ENCODE measurements around the gene CLBA1.

CLBA1 gene

DNA sequence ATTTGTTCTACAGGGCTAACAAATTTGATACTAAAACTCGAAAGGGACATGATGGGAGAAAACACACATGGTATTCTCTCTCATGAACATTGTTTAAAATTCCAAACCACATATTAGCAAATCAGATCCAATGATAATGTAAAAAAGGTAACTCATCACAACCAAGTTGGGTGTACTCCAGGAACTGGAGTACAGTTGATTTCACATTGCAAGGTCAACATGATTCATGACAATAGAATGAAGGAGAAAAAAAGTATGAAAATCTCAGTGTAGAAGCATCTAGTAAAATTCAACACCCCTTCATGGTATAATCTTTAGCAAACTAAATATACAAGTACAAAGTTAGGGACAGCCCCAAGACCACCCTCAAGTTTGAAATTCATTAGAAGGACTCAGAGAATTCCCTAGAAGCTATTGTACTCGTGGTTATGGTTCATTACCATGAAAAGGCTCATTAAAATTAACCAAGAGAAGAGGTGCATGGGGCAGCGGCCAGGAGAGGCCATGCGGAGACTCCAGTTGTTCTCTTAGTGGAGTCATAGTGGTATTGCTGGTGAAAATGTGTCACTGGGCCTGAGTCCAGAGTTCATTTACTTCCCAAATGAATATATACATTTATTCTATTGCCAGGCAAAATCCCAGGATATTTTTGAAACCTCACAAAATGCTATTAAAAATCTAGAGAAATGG is 38.3 kb downstream of the CLBA1 start:
- DNase-seq, result no peak
- Histone ChIP-seq H3K4me1 (ENCODE audit: low read length) (peaks cover 10% of the 10 kb centered on the region; the same call in 1 of the 2 replicates), H2AFZ (ENCODE audit: low read length) (no peak overlapping the region), H3K27me3 (replicated peaks; ENCODE audit: insufficient read depth, low read length) (no peaks in the 10 kb centered on the region), H3K4me3 (ENCODE audit: low read length) (no peak overlapping the region), H3F3A (ENCODE audit: insufficient read depth, low read length) (peaks cover 6% of the 10 kb centered on the region), H3K9ac (ENCODE audit: low read length) (no peak overlapping the region), H4K20me1 (ENCODE audit: insufficient read depth, low read length) (peaks cover 2% of the 10 kb centered on the region; the same call in 1 of the 2 replicates), H3K4me2 (ENCODE audit: low read depth, low read length) (no peak overlapping the region), H3K9me3 (replicated peaks; ENCODE audit: insufficient read depth, low read length) (no peaks in the 10 kb centered on the region), H3K79me2 (ENCODE audit: low read length) (peaks cover 16% of the 10 kb centered on the region), H3K9me2 (replicated peaks; ENCODE audit: insufficient read depth, low read length) (no peaks in the 10 kb centered on the region), H3K27ac (ENCODE audit: low read length) (no peak overlapping the region), H3K36me3 (replicated peaks; ENCODE audit: insufficient read depth, low read length) (no peaks in the 10 kb centered on the region)
- TF ChIP-seq EZH2 (optimal IDR thresholded peaks at IDR 0.05; ENCODE audit: low read depth, low read length) (no peak), EZH2phosphoT487 (IDR thresholded peaks at IDR 0.05; ENCODE audit: low read length) (no peak)
- TF ChIP-seq, protein P1, sequence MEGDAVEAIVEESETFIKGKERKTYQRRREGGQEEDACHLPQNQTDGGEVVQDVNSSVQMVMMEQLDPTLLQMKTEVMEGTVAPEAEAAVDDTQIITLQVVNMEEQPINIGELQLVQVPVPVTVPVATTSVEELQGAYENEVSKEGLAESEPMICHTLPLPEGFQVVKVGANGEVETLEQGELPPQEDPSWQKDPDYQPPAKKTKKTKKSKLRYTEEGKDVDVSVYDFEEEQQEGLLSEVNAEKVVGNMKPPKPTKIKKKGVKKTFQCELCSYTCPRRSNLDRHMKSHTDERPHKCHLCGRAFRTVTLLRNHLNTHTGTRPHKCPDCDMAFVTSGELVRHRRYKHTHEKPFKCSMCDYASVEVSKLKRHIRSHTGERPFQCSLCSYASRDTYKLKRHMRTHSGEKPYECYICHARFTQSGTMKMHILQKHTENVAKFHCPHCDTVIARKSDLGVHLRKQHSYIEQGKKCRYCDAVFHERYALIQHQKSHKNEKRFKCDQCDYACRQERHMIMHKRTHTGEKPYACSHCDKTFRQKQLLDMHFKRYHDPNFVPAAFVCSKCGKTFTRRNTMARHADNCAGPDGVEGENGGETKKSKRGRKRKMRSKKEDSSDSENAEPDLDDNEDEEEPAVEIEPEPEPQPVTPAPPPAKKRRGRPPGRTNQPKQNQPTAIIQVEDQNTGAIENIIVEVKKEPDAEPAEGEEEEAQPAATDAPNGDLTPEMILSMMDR (IDR thresholded peaks at IDR 0.05; ENCODE audit: low read length), result no peak

DNA sequence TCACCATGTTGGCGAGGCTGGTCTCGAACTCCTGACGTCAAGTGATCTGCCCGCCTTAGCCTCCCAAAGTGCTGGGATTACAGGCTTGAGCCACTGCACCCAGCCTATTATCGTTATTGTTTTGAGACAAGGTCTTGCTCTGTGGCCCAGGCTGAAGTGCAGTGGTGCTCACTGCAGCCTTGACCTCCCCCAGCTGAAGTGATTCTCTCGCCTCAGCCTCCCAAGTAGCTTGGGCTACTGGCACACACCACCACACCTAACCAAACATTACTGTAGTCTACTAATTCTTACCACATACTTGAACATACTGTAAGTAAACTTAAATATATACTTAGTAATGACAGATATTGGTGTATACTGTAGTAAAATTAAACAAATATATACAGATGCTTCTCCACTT is 39.8 kb downstream of the CLBA1 start:
- Histone ChIP-seq H2AFZ (ENCODE audit: low read length) (no peak overlapping the region), H3K79me2 (ENCODE audit: low read length) (peaks cover under 1% of the 10 kb centered on the region), H3K9me2 (replicated peaks; ENCODE audit: insufficient read depth, low read length) (no peaks in the 10 kb centered on the region), H3K9ac (ENCODE audit: low read length) (no peak overlapping the region), H3K4me1 (ENCODE audit: low read length) (0 out of 2 replicates have a peak, but pooled peaks cover 5% of the 10 kb centered on the region), H3K4me3 (ENCODE audit: low read length) (no peak overlapping the region), H3F3A (ENCODE audit: insufficient read depth, low read length) (peaks cover 6% of the 10 kb centered on the region), H3K4me2 (ENCODE audit: low read depth, low read length) (no peak overlapping the region), H3K9me3 (replicated peaks; ENCODE audit: insufficient read depth, low read length) (no peaks in the 10 kb centered on the region), H3K27me3 (replicated peaks; ENCODE audit: insufficient read depth, low read length) (no peaks in the 10 kb centered on the region), H3K36me3 (replicated peaks; ENCODE audit: insufficient read depth, low read length) (no peaks in the 10 kb centered on the region), H4K20me1 (ENCODE audit: insufficient read depth, low read length) (no peaks in the 10 kb centered on the region), H3K27ac (ENCODE audit: low read length) (no peak overlapping the region)
- TF ChIP-seq EZH2 (optimal IDR thresholded peaks at IDR 0.05; ENCODE audit: low read depth, low read length), result no peak
- DNase-seq, result no peak

DNA sequence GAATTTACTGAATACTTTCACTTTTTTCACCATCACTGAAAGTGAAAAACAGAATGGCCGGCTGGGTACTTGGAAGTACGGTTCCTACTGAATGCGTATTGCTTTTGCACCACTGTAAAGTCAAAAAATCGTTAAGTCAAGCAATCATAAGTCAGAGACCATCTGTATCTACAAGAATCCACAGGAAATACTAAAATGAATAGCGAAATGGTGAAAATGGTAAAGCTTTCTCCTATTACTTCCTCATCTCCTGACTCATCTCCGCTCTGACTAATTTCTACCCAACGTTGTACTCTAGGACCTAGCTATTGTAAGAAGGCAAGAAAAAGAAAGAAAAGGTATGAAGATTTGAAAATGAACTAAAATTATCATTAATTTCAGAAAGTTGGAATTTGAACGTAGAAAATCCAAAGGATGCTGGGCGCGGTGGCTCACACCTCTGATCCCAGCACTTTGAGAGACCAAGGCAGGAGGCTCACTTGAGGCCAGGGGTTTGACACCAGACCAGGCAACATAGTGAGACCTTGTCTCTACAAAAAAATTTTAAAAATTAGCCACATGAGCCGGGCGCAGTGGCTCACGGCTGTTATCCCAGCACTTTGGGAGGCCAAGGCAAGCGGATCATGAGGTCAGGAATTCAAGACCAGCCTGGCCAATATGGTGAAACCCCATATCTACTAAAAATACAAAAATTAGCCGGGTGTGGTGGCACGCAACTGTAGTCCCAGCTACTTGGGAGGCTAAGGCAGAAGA is 40.6 kb downstream of the CLBA1 start:
- no peaks in the 10 kb centered on the region for H3K27me3 ChIP-seq (replicated peaks; ENCODE audit: insufficient read depth, low read length)
- no peak overlapping the region for H3K27ac ChIP-seq (ENCODE audit: low read length)
- H3K4me3 ChIP-seq (ENCODE audit: low read length), result no peak overlapping the region
- H3F3A ChIP-seq (ENCODE audit: insufficient read depth, low read length), result peaks cover 6% of the 10 kb centered on the region
- H3K9me2 ChIP-seq (replicated peaks; ENCODE audit: insufficient read depth, low read length), result no peaks in the 10 kb centered on the region
- H3K4me2 ChIP-seq (ENCODE audit: low read depth, low read length), result no peak overlapping the region
- no peak overlapping the region for H3K9ac ChIP-seq (ENCODE audit: low read length)
- TF ChIP-seq, protein P1 (IDR thresholded peaks at IDR 0.05; ENCODE audit: low read length), result no peak
- TF ChIP-seq EZH2 (optimal IDR thresholded peaks at IDR 0.05; ENCODE audit: low read depth, low read length), result no peak
- TF ChIP-seq EZH2phosphoT487 (IDR thresholded peaks at IDR 0.05; ENCODE audit: low read length), result no peak
- no peaks in the 10 kb centered on the region for H4K20me1 ChIP-seq (ENCODE audit: insufficient read depth, low read length)
- no peak for DNase-seq
- H3K79me2 ChIP-seq (ENCODE audit: low read length), result no peaks in the 10 kb centered on the region; the same call in 1 of the 2 replicates
- no peaks in the 10 kb centered on the region for H3K9me3 ChIP-seq (replicated peaks; ENCODE audit: insufficient read depth, low read length)
- H3K36me3 ChIP-seq (replicated peaks; ENCODE audit: insufficient read depth, low read length), result no peaks in the 10 kb centered on the region
- H2AFZ ChIP-seq (ENCODE audit: low read length), result no peak overlapping the region
- 0 out of 2 replicates have a peak, but pooled peaks cover 5% of the 10 kb centered on the region for H3K4me1 ChIP-seq (ENCODE audit: low read length)

Data from MM.1S (cell line).